GM23248 (cell line): ENCODE results near the gene TEF.

Experiments
- EZH2 ChIP-seq: fragments of 200-600 bp; sonication (generic); IDR thresholded peaks from 2 replicates; pipeline ENCODE4 v1.6.1; 2018; ENCODE audit warnings: antibody characterized with exemption, mild to moderate bottlenecking; ENCODE audit not compliant: insufficient read depth, poor library complexity, severe bottlenecking
- EZH2phosphoT487 ChIP-seq: fragments of 200-600 bp; sonication (generic); IDR thresholded peaks from 2 replicates; pipeline ENCODE4 v1.6.1; 2018; ENCODE audit warnings: antibody characterized with exemption, moderate library complexity, mild to moderate bottlenecking, low read depth; ENCODE audit not compliant: insufficient read depth

- TF ChIP-seq EZH2phosphoT487 (no peak), EZH2 (no peak)
Measured at GRCh38 chr22:41357191-41357590, 24.6 kb upstream of the TEF start.
